ENCODE measurements around the gene CKAP4.

DNA sequence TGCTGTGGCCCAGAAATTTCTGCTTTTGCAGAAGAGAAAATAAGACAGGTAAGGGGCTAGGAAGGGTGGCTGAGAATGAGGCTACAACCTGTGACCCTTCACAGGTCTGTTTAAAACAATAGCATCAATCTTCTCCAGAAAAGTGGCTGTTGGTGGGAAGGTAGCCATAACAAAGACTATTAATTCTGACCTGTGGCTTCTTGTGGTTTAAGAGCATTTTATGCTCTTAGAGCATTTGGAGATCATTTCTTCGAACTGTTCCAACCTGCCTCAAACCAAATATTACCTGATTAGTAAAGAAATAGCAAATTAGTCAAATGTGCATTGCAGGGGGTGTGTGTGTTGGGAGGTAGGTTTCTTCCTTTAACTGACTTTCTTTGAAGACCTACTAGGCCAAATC lies 39.5 kb upstream of the CKAP4 start:
- TF ChIP-seq, protein P1, sequence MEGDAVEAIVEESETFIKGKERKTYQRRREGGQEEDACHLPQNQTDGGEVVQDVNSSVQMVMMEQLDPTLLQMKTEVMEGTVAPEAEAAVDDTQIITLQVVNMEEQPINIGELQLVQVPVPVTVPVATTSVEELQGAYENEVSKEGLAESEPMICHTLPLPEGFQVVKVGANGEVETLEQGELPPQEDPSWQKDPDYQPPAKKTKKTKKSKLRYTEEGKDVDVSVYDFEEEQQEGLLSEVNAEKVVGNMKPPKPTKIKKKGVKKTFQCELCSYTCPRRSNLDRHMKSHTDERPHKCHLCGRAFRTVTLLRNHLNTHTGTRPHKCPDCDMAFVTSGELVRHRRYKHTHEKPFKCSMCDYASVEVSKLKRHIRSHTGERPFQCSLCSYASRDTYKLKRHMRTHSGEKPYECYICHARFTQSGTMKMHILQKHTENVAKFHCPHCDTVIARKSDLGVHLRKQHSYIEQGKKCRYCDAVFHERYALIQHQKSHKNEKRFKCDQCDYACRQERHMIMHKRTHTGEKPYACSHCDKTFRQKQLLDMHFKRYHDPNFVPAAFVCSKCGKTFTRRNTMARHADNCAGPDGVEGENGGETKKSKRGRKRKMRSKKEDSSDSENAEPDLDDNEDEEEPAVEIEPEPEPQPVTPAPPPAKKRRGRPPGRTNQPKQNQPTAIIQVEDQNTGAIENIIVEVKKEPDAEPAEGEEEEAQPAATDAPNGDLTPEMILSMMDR (IDR thresholded peaks at IDR 0.05), result no peak
- no peak for TF ChIP-seq ZFX (IDR thresholded peaks at IDR 0.05; ENCODE audit: borderline replicate concordance)

Measured in 22Rv1 (cell line).